Measurements from ENCODE around the gene SLC25A23.
A peak's percentile ranks its signal among the peaks of the same experiment; 100 is the strongest.

The SLC25A23 gene

GRCh38 chr19:6424195-6424938 is 35.2 kb downstream of the SLC25A23 start, which contains the start of gene KHSRP:
Gene KHSRP, minus strand, starts transcription at chr19:6424811. Its CDS starts 110 bp downstream, at chr19:6424701.
- peak in 1 of 2 experiments; percentile 20 for DNase-seq

- peak; percentile 36 to 59 for DNase-seq
These were observed 35.9 kb downstream of the SLC25A23 start for GRCh38 chr19:6423499-6424194.

- no peak for DNase-seq
These were observed 38.2 kb downstream of the SLC25A23 start for GRCh38 chr19:6421075-6422014.

- no peak for DNase-seq
These were observed 41.0 kb downstream of the SLC25A23 start for GRCh38 chr19:6418562-6418932.

- DNase-seq: no peak
These were observed 41.7 kb downstream of the SLC25A23 start for GRCh38 chr19:6417713-6418561.

GRCh38 chr19:6416658-6417405 is 42.8 kb downstream of the SLC25A23 start:
- DNase-seq: no peak

- DNase-seq: no peak
These were observed 43.9 kb downstream of the SLC25A23 start for GRCh38 chr19:6415591-6416190.

- no peak for DNase-seq
These were observed 44.6 kb downstream of the SLC25A23 start for GRCh38 chr19:6414793-6415590.

- DNase-seq: no peak
These were observed 45.6 kb downstream of the SLC25A23 start for GRCh38 chr19:6413721-6414643.

GRCh38 chr19:6413291-6413690 is 46.3 kb downstream of the SLC25A23 start:
- no peak for DNase-seq

GRCh38 chr19:6412447-6413091 is 47.0 kb downstream of the SLC25A23 start:
- peak; percentile 58 to 67 for DNase-seq

GRCh38 chr19:6412061-6412446 is 47.5 kb downstream of the SLC25A23 start:
- DNase-seq: no peak

GRCh38 chr19:6409346-6409745 is 50.2 kb downstream of the SLC25A23 start:
- no peak for DNase-seq

- DNase-seq: no peak
These were observed 53.2 kb downstream of the SLC25A23 start for GRCh38 chr19:6406401-6406800.

- DNase-seq: no peak
These were observed 56.6 kb downstream of the SLC25A23 start for GRCh38 chr19:6402837-6403608.

GRCh38 chr19:6402058-6402457 is 57.5 kb downstream of the SLC25A23 start:
- no peak for DNase-seq
